NCI-H146 treated with DMSO at 0.1 percent for 48 hours (cell line): ENCODE data around the gene KAT2B.
A peak's percentile ranks its signal among the peaks of the same experiment; 100 is the strongest.

Experiments used
- DNase-seq: peaks from one replicate; lab custom pipeline; 2025; ENCODE audit not compliant: unreplicated experiment; lab: John Stamatoyannopoulos, UW

Gene KAT2B

DNA sequence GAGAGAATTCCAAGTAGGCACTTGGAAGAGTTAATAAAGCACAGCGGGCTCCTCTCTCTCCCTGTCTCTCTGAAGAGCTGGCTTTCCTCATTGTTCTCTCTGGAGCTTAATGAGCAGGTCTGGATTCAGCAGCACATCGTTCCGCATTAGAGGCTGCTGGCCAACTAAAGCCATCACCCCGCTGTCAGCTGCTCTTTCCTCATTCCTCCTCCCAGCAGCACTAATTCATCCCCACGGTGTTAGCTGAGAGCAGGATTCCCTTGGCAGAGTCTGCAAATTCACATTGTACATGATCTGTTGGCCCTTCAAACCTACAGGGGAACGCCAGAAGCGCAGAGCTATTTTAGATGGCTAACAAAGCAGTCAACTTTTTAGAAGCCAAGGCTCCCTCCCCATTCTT lies 101.6 kb downstream of the KAT2B start:
- no peak for DNase-seq

DNA sequence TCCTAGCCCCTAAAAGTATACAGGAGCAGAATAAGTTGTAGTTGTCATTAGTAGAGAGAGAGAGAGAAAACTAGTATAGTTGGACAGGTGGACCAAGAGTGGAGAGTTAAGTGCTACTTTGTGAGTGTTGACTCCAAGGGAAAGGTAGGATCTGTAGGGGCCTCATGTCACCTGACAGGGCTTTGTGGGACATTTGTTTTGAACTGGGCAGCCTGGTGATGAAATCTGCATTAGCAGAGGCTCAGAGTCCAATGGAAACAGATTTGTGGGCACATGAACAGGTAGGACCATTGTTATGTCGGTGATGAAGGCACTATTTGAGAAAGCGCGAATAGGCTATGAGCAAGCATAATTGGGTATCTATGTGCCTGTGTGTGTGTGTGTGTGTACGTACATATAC lies 102.3 kb downstream of the KAT2B start:
- DNase-seq: no peak

DNA sequence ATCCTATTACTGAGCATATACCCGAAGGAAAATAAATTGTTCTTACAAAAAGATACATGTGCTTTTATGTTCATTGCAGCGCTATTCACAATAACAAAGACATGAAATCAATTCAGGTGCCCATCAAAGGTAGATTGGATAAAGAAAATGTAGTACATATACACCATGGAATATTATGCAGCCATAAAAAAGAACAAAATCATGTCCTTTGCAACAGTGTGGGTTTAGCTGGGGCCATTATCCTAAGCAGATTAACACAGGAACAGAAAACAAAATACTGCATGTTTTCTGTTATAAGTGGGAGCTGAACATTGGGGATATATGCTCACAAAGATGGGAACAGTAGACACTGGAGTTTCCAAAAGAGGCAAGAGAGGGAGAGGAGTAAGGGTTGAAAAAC lies 103.3 kb downstream of the KAT2B start:
- no peak for DNase-seq

DNA sequence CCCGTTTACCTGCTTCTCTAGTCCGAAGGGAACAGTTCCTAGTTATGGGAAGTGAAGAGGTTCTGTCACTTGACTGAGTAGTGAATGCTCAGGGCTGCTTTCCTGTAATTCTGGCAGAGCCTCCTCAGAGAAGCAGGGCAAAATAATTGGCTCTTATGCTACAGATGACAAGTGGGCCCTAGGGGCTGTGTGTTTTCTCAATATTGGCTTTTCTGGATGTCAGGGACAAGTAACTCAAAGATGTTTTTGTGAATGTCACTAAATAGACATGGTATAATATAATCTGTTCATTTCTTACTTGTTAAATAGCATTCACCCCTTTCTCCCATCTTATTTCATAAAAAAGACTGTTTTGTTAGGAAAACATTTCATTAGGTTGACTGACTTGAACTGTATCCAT lies 105.6 kb downstream of the KAT2B start:
- DNase-seq: no peak

- no peak for DNase-seq
Observed at GRCh38 chr3:20146301-20146700, 106.1 kb downstream of the KAT2B start.

- no peak for DNase-seq
Observed at GRCh38 chr3:20147361-20147760, 107.1 kb downstream of the KAT2B start.

GRCh38 chr3:20148466-20148865 lies 108.2 kb downstream of the KAT2B start:
- no peak for DNase-seq

GRCh38 chr3:20154078-20154477 lies 113.8 kb downstream of the KAT2B start:
- DNase-seq: no peak

- DNase-seq: no peak
Observed at GRCh38 chr3:20154928-20155327, 114.7 kb downstream of the KAT2B start.

GRCh38 chr3:20160230-20160629 lies 120.0 kb downstream of the KAT2B start:
- no peak for DNase-seq

DNA sequence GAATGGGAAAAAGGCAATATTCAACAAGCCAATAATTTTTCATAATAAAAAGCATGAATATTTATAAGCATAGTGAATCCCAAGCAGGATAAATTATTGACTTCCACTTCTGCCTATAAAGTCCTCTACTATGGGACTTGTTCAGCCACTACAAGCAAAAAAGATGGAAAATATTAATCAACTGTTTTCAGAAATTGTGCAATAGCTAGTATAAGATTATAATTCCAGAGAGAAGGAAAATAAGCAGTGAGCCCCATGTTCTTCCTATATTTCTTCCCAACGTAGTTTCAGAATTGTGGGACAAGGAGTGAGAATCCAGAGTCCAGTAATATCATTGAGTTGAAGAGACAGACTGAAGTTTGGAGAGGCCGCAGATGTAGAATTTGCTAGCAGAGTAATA lies 121.5 kb downstream of the KAT2B start:
- DNase-seq: no peak

DNA sequence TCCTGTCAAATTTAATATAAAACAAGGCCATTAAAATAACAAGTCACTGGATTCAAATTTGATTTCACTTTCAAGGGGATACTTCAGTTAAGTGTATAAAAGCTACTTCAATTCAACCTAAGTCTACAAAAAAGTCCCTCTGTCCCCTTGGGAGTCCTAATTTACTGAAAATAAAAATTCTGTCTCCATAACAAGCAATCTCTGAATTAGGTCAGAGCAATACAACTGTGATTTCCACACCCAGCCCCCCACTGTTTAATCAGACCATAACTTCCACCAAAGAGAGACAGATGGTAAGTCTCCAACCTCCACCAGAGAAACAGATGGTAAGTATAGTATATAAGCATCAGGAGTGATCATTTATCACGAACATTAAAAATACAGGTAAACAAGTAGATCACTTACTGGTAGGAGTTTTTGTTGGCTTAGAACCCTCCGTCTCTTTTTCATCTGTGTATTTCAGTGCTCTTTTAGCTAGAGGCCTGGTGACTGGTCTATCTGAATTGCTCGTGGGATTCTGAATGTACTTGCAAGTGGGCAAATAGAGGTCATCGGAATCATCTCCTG lies 133.7 kb downstream of the KAT2B start:
- DNase-seq: no peak

DNA sequence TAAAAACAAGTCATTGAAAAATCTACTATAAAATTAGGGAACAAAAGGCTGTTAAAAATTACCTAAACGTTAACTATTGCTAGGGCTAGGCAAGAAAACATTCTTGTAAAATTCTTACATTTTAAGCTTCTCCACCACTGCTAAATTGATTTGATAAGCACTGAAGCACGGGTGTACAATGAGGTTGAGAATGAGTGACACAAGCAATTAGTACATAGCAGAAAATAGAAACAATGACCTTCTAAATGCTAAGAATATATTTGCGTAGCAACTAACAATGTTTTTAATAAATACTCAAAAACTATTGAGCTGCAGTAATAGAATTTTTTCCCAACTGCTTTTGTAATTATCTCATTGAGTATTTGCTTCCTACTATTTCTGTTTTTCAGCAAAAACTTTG lies 141.0 kb downstream of the KAT2B start:
- no peak for DNase-seq

- DNase-seq: no peak
Observed at GRCh38 chr3:20182206-20182605, 142.0 kb downstream of the KAT2B start.

- peak; percentile 10 for DNase-seq
Observed at GRCh38 chr3:20185331-20185678, 145.1 kb downstream of the KAT2B start.

DNA sequence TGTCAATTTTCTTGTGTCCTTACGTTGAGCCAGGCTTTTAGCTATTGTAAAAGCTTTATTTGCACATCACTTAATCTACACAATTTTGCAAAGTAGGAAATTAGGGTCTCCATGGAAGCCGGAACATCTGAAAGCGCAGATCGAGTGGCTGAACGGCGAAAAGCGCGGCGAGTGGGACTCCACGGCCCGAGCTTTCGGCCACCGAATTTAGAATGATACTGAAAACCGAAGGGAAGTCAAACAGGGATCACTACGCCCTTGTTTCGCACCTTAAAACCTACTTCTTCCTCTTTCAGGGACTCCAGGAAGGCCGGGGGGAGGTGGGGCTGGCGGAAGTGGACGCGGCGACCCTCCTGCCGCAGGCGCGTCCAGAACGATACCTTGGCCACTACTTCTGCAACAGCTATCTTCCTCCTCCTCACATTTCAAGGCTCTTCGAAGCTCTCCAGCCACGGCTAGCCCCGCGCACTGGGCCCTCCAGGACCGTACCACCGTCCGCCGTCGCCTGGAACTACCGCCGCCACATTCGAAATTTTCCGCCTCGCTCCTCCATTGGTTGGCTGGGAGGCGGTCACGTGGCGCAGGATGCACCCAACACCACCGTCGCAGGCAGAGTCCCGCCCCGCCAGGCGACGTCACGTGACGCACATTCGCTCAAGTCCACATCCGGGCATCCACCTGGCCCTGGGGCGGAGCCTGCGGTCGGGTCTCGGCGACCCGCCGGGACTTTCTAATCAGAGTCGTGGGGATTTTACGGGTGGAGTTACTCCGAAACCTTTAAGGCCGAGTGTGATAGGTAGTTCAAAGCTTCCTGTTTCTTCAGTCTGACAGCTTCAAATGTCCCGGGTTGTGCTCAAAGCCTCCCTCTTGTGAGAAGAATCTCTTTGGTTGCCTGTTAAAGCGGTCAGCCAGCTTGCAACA lies 145.7 kb downstream of the KAT2B start, which contains the start of gene SGO1:
SGO1 (minus strand) TSS at position 528 of the 921 bp plus-strand sequence. CDS start 2,179 bp downstream, outside the sequence.
- DNase-seq: peak; percentile 79

GRCh38 chr3:20186600-20187004 lies 146.4 kb downstream of the KAT2B start:
- DNase-seq: no peak

DNA sequence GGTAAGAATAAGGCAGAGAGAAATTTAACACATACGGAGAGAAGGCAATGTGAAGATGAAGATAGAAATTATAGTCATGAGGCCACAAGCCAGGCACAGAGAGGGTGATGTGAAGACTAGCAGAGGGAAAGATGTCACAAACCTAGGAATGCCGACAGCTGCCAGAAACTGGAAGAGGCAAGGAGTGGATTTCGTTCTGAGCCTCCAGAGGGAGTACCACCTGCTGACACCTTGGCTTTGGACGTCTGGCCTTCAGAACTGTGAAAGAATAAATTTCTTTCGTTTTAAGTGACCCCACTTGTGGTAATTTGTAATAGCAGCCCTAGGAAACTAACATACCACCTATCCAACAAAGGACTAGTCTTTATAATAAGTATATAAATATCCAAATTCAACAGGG lies 150.7 kb downstream of the KAT2B start:
- DNase-seq: no peak

GRCh38 chr3:20194793-20195460 lies 154.7 kb downstream of the KAT2B start:
- DNase-seq: no peak

- no peak for DNase-seq
Observed at GRCh38 chr3:20197775-20198174, 157.5 kb downstream of the KAT2B start.

GRCh38 chr3:20201143-20201542 lies 160.9 kb downstream of the KAT2B start:
- no peak for DNase-seq
